Calu3 (cell line): ENCODE data around the gene PDGFRA. TPM values are rescaled to one million over a fixed set of nuclear protein-coding genes. Genes with fewer than 3 reads are reported as not detected.

ENCODE experiments used
- BruUV-seq: library from RNA; stranded (reverse); fragments of 400-500 nt; replicated peaks from 2 replicates; lab custom pipeline; 2021; lab: Mats Ljungman, UMichigan
- CTCF ChIA-PET: fragments of 300-600 bp; sonication (Branson Sonifier 250); formaldehyde crosslinking; loops from one replicate; lab custom pipeline; 2022; ENCODE audit warnings: antibody characterized with exemption; lab: Charles Lee
- DNase-seq: peaks from one replicate; pipeline ENCODE4 v3.0.0; 2022
- H3K27ac Mint-ChIP-seq: one replicate; pipeline ENCODE4 v1.8.0; 2022; ENCODE audit warnings: mixed read lengths; ENCODE audit not compliant: unreplicated experiment
- H3K27me3 Mint-ChIP-seq: one replicate; pipeline ENCODE4 v1.8.0; 2022; ENCODE audit warnings: mixed read lengths; ENCODE audit not compliant: unreplicated experiment
- H3K36me3 Mint-ChIP-seq: one replicate; pipeline ENCODE4 v1.8.0; 2022; ENCODE audit warnings: mild to moderate bottlenecking, moderate library complexity, mixed read lengths; ENCODE audit not compliant: insufficient read depth, unreplicated experiment
- H3K4me1 Mint-ChIP-seq: one replicate; pipeline ENCODE4 v1.8.0; 2022; ENCODE audit warnings: mild to moderate bottlenecking, low read depth, mixed read lengths; ENCODE audit not compliant: unreplicated experiment
- H3K4me3 Mint-ChIP-seq: one replicate; pipeline ENCODE4 v1.8.0; 2022; ENCODE audit warnings: mild to moderate bottlenecking, low read depth, moderate library complexity, mixed read lengths; ENCODE audit not compliant: unreplicated experiment
- H3K9me3 Mint-ChIP-seq: one replicate; pipeline ENCODE4 v1.8.0; 2022; ENCODE audit warnings: low read depth, mixed read lengths; ENCODE audit not compliant: unreplicated experiment
- CTCF ChIP-seq: fragments of 200-600 bp; IDR thresholded peaks from one replicate; pipeline ENCODE4 v1.8.0; 2022; ENCODE audit warnings: antibody characterized with exemption; ENCODE audit not compliant: unreplicated experiment
- intact Hi-C: fragments of 100-400 bp; cut with micrococcal nuclease; formaldehyde crosslinking; loops from one replicate; pipeline ENCODE4 v1.10.0; 2022; ENCODE audit not compliant: unreplicated experiment
- total RNA-seq: library from RNA; stranded (reverse); gene quantifications from 2 replicates; pipeline ENCODE4 v1.2.3, GENCODE V29; 2022

Gene PDGFRA
- total RNA-seq, 1 experiment from 2014 or later = not detected

- Mint-ChIP-seq H3K36me3 (no peaks in the 10 kb centered on the region), H3K27ac (no peak overlapping the region), H3K4me1 (no peaks in the 10 kb centered on the region), H3K4me3 (no peak overlapping the region), H3K27me3 (peaks cover 18% of the 10 kb centered on the region), H3K9me3 (no peaks in the 10 kb centered on the region)
- no peak for TF ChIP-seq CTCF
- CTCF ChIA-PET = no interaction called here
- BruUV-seq = no TSS peak
- intact Hi-C loops = no loop called here
- DNase-seq = no peak
Observed at GRCh38 chr4:54268151-54268550, 39.1 kb downstream of the PDGFRA start.

GRCh38 chr4:54271464-54271863, 42.4 kb downstream of the PDGFRA start:
- CTCF ChIA-PET = no interaction called here
- no peak for TF ChIP-seq CTCF
- Mint-ChIP-seq H3K27ac (no peak overlapping the region), H3K9me3 (no peaks in the 10 kb centered on the region), H3K27me3 (peaks cover 18% of the 10 kb centered on the region), H3K4me1 (no peaks in the 10 kb centered on the region), H3K36me3 (no peaks in the 10 kb centered on the region), H3K4me3 (no peak overlapping the region)
- no peak for DNase-seq
- intact Hi-C loops = no loop called here
- BruUV-seq = no TSS peak

- Mint-ChIP-seq H3K4me1 (no peaks in the 10 kb centered on the region), H3K4me3 (no peak overlapping the region), H3K36me3 (no peaks in the 10 kb centered on the region), H3K9me3 (no peaks in the 10 kb centered on the region), H3K27me3 (peaks cover 18% of the 10 kb centered on the region), H3K27ac (no peak overlapping the region)
- CTCF ChIA-PET = no interaction called here
- no TSS peak for BruUV-seq
- TF ChIP-seq CTCF = no peak
- intact Hi-C loops = no loop called here
- DNase-seq = no peak
Observed at GRCh38 chr4:54272051-54272450, 43.0 kb downstream of the PDGFRA start.

- Mint-ChIP-seq H3K4me1 (no peaks in the 10 kb centered on the region), H3K36me3 (no peaks in the 10 kb centered on the region), H3K4me3 (no peak overlapping the region), H3K27me3 (peaks cover 18% of the 10 kb centered on the region), H3K27ac (no peak overlapping the region), H3K9me3 (no peaks in the 10 kb centered on the region)
- CTCF ChIA-PET = no interaction called here
- BruUV-seq = no TSS peak
- DNase-seq = no peak
- intact Hi-C loops = no loop called here
- TF ChIP-seq CTCF = no peak
Observed at GRCh38 chr4:54274264-54274663, 45.2 kb downstream of the PDGFRA start.
